SK-N-MC (cell line): ENCODE data around the gene CSNK1G1.

Source experiments
- DNase-seq: peaks from one replicate; pipeline ENCODE4 v3.0.0-alpha.2; 2011; ENCODE audit warnings: low read depth, low spot score
- H3K27ac ChIP-seq: fragments of 200-600 bp; sonication (generic); 2 replicates; pipeline ENCODE4 v1.5.1; 2016; ENCODE audit warnings: mixed run types
- H3K36me3 ChIP-seq: fragments of 200-600 bp; sonication (generic); 2 replicates; pipeline ENCODE4 v1.6.1; 2017; ENCODE audit warnings: antibody characterized with exemption, low read length, mixed read lengths; ENCODE audit not compliant: insufficient read depth
- H3K4me3 ChIP-seq: fragments of 200-600 bp; sonication (generic); 2 replicates; pipeline ENCODE4 v1.5.1; 2016
- H3K9ac ChIP-seq: fragments of 200-600 bp; sonication (generic); 2 replicates; pipeline ENCODE4 v1.8.0; 2017; ENCODE audit warnings: mixed run types, mixed read lengths; ENCODE audit not compliant: insufficient read length
- H3K9me3 ChIP-seq: fragments of 200-600 bp; sonication (generic); 2 replicates; pipeline ENCODE4 v1.6.1; 2017; ENCODE audit warnings: low read depth, mild to moderate bottlenecking, antibody characterized with exemption, low read length, moderate library complexity, mixed read lengths
- EZH2 ChIP-seq: fragments of 200-600 bp; sonication (generic); IDR thresholded peaks from one replicate; pipeline ENCODE4 v1.6.1; 2017; ENCODE audit warnings: antibody characterized with exemption
- FOXP2 ChIP-seq: optimal IDR thresholded peaks from 2 replicates; pipeline ENCODE3; 2011; ENCODE audit warnings: mild to moderate bottlenecking, moderate library complexity; ENCODE audit not compliant: insufficient read depth; ENCODE audit errors: extremely low read length, control extremely low read depth
- POLR2AphosphoS5 ChIP-seq: IDR thresholded peaks from 2 replicates; pipeline ENCODE4 v1.6.1; 2012; ENCODE audit warnings: mild to moderate bottlenecking, low read depth, low read length, borderline replicate concordance

CSNK1G1 gene

GRCh38 chr15:64148168-64148567, 207.8 kb downstream of the CSNK1G1 start:
- Histone ChIP-seq H3K36me3 (peaks cover 7% of the 10 kb centered on the region; the same call in 1 of the 2 replicates), H3K4me3 (no peak overlapping the region), H3K27ac (no peak overlapping the region), H3K9ac (no peak overlapping the region), H3K9me3 (no peaks in the 10 kb centered on the region)
- TF ChIP-seq FOXP2, result no peak
- no peak for TF ChIP-seq POLR2AphosphoS5
- TF ChIP-seq EZH2, result no peak
- DNase-seq, result no peak

GRCh38 chr15:64146885-64147681, 208.9 kb downstream of the CSNK1G1 start:
- no peak for TF ChIP-seq EZH2
- no peak for TF ChIP-seq POLR2AphosphoS5
- TF ChIP-seq FOXP2, result no peak
- H3K36me3 ChIP-seq, result peaks cover 13% of the 10 kb centered on the region; the same call in 1 of the 2 replicates
- H3K9me3 ChIP-seq, result no peaks in the 10 kb centered on the region
- no peak overlapping the region for H3K4me3 ChIP-seq
- no peak for DNase-seq
- no peak overlapping the region for H3K9ac ChIP-seq
- H3K27ac ChIP-seq, result peak overlapping the region; percentile 61; the same call in 1 of the 2 replicates

- Histone ChIP-seq H3K27ac (peak overlapping the region; percentile 61; the same call in 1 of the 2 replicates), H3K36me3 (peaks cover 13% of the 10 kb centered on the region; the same call in 1 of the 2 replicates), H3K9me3 (no peaks in the 10 kb centered on the region), H3K4me3 (no peak overlapping the region), H3K9ac (no peak overlapping the region)
- DNase-seq, result no peak
- TF ChIP-seq POLR2AphosphoS5, result no peak
- no peak for TF ChIP-seq FOXP2
- no peak for TF ChIP-seq EZH2
These were observed 209.5 kb downstream of the CSNK1G1 start for GRCh38 chr15:64146520-64146884.

- Histone ChIP-seq H3K9me3 (no peaks in the 10 kb centered on the region), H3K4me3 (no peak overlapping the region), H3K36me3 (peaks cover 16% of the 10 kb centered on the region; the same call in 1 of the 2 replicates), H3K27ac (peak overlapping the region; percentile 61; the same call in 1 of the 2 replicates), H3K9ac (no peak overlapping the region)
- TF ChIP-seq EZH2 (no peak), FOXP2 (no peak), POLR2AphosphoS5 (no peak)
- DNase-seq, result no peak
These were observed 209.9 kb downstream of the CSNK1G1 start for GRCh38 chr15:64146041-64146440.

- no peak for DNase-seq
- Histone ChIP-seq H3K9me3 (no peaks in the 10 kb centered on the region), H3K4me3 (no peak overlapping the region), H3K27ac (no peak overlapping the region), H3K36me3 (peaks cover 18% of the 10 kb centered on the region; the same call in 1 of the 2 replicates), H3K9ac (no peak overlapping the region)
- TF ChIP-seq POLR2AphosphoS5 (no peak), EZH2 (no peak), FOXP2 (no peak)
These were observed 211.2 kb downstream of the CSNK1G1 start for GRCh38 chr15:64144565-64145281.

GRCh38 chr15:64144192-64144564, 211.8 kb downstream of the CSNK1G1 start:
- Histone ChIP-seq H3K9me3 (no peaks in the 10 kb centered on the region), H3K27ac (no peak overlapping the region), H3K36me3 (peaks cover 18% of the 10 kb centered on the region; the same call in 1 of the 2 replicates), H3K4me3 (no peak overlapping the region), H3K9ac (no peak overlapping the region)
- no peak for TF ChIP-seq EZH2
- TF ChIP-seq POLR2AphosphoS5, result no peak
- no peak for TF ChIP-seq FOXP2
- no peak for DNase-seq

- Histone ChIP-seq H3K9ac (no peak overlapping the region), H3K27ac (no peak overlapping the region), H3K4me3 (no peak overlapping the region), H3K9me3 (no peaks in the 10 kb centered on the region), H3K36me3 (peaks cover 23% of the 10 kb centered on the region; the same call in 1 of the 2 replicates)
- TF ChIP-seq POLR2AphosphoS5, result no peak
- TF ChIP-seq EZH2, result no peak
- TF ChIP-seq FOXP2, result no peak
- DNase-seq, result no peak
These were observed 212.7 kb downstream of the CSNK1G1 start for GRCh38 chr15:64143276-64143675.

- no peak for DNase-seq
- TF ChIP-seq FOXP2 (no peak), POLR2AphosphoS5 (no peak), EZH2 (no peak)
- H3K27ac ChIP-seq, result no peak overlapping the region
- no peak overlapping the region for H3K4me3 ChIP-seq
- no peak overlapping the region for H3K9ac ChIP-seq
- H3K36me3 ChIP-seq, result peaks cover 36% of the 10 kb centered on the region
- H3K9me3 ChIP-seq, result no peaks in the 10 kb centered on the region
These were observed 214.0 kb downstream of the CSNK1G1 start for GRCh38 chr15:64141798-64142512.

- H3K36me3 ChIP-seq, result peaks cover 61% of the 10 kb centered on the region
- no peak overlapping the region for H3K27ac ChIP-seq
- no peak for TF ChIP-seq FOXP2
- TF ChIP-seq POLR2AphosphoS5, result no peak
- TF ChIP-seq EZH2, result no peak
- no peak overlapping the region for H3K9ac ChIP-seq
- no peaks in the 10 kb centered on the region for H3K9me3 ChIP-seq
- H3K4me3 ChIP-seq, result no peak overlapping the region
- DNase-seq, result no peak
These were observed 217.5 kb downstream of the CSNK1G1 start for GRCh38 chr15:64138331-64138941.
